ENCODE results near the gene PRKCI.
"Not testable (repeated sequence)": the region's sequence is repeated elsewhere in the genome, so short reads cannot be mapped to it uniquely, and the experiment has no call there.

Gene PRKCI

GRCh38 chr3:170256597-170256996 lies 34.4 kb downstream of the PRKCI start:
- Histone ChIP-seq H3K36me3 (ENCODE audit: control insufficient read depth, insufficient read depth, low read length) (no peaks in the 10 kb centered on the region), H3K27me3 (ENCODE audit: control insufficient read depth, insufficient read depth, low read length, poor library complexity, severe bottlenecking) (no peaks in the 10 kb centered on the region), H3K27ac (ENCODE audit: insufficient read depth, low read depth, low read length, poor library complexity, severe bottlenecking) (no peak overlapping the region), H3K4me3 (ENCODE audit: insufficient read depth, low read depth, low read length) (no peak overlapping the region), H3K4me1 (ENCODE audit: control insufficient read depth, insufficient read depth, low read length) (no peaks in the 10 kb centered on the region), H3K9me3 (ENCODE audit: control insufficient read depth, low read length) (peaks cover 5% of the 10 kb centered on the region)
- 96 to 100% methylated on average over 2 to 3 of the region's 3 CpGs for WGBS, 2 experiments

GRCh38 chr3:170257145-170257544 lies 34.9 kb downstream of the PRKCI start:
- no peaks in the 10 kb centered on the region for H3K36me3 ChIP-seq (ENCODE audit: control insufficient read depth, insufficient read depth, low read length)
- peaks cover 5% of the 10 kb centered on the region for H3K9me3 ChIP-seq (ENCODE audit: control insufficient read depth, low read length)
- no peak overlapping the region for H3K27ac ChIP-seq (ENCODE audit: insufficient read depth, low read depth, low read length, poor library complexity, severe bottlenecking)
- 94 to 96% methylated on average over 2 of the region's 2 CpGs for WGBS, 2 experiments
- no peak overlapping the region for H3K4me3 ChIP-seq (ENCODE audit: insufficient read depth, low read depth, low read length)
- H3K4me1 ChIP-seq (ENCODE audit: control insufficient read depth, insufficient read depth, low read length) = no peaks in the 10 kb centered on the region
- no peaks in the 10 kb centered on the region for H3K27me3 ChIP-seq (ENCODE audit: control insufficient read depth, insufficient read depth, low read length, poor library complexity, severe bottlenecking)

GRCh38 chr3:170258105-170258487 lies 35.9 kb downstream of the PRKCI start:
- Histone ChIP-seq H3K36me3 (ENCODE audit: control insufficient read depth, insufficient read depth, low read length) (no peaks in the 10 kb centered on the region), H3K27ac (ENCODE audit: insufficient read depth, low read depth, low read length, poor library complexity, severe bottlenecking) (no peak overlapping the region)
- 83 to 87% methylated on average over 3 of the region's 3 CpGs for WGBS, 2 experiments

GRCh38 chr3:170259907-170260306 lies 37.7 kb downstream of the PRKCI start:
- H3K27ac ChIP-seq (ENCODE audit: insufficient read depth, low read depth, low read length, poor library complexity, severe bottlenecking) = no peak overlapping the region
- no peaks in the 10 kb centered on the region for H3K27me3 ChIP-seq (ENCODE audit: control insufficient read depth, insufficient read depth, low read length, poor library complexity, severe bottlenecking)
- WGBS, 2 experiments = 94 to 95% methylated on average over 3 to 4 of the region's 4 CpGs
- H3K4me1 ChIP-seq (ENCODE audit: control insufficient read depth, insufficient read depth, low read length) = no peaks in the 10 kb centered on the region
- H3K36me3 ChIP-seq (ENCODE audit: control insufficient read depth, insufficient read depth, low read length) = peaks cover 5% of the 10 kb centered on the region
- no peak overlapping the region for H3K4me3 ChIP-seq (ENCODE audit: insufficient read depth, low read depth, low read length)
- peaks cover 5% of the 10 kb centered on the region for H3K9me3 ChIP-seq (ENCODE audit: control insufficient read depth, low read length)

More at GRCh38 chr3:170258105-170258487, 35.9 kb downstream of the PRKCI start:
- no peaks in the 10 kb centered on the region for H3K27me3 ChIP-seq (ENCODE audit: control insufficient read depth, insufficient read depth, low read length, poor library complexity, severe bottlenecking)
- peaks cover 5% of the 10 kb centered on the region for H3K9me3 ChIP-seq (ENCODE audit: control insufficient read depth, low read length)
- no peak overlapping the region for H3K4me3 ChIP-seq (ENCODE audit: insufficient read depth, low read depth, low read length)
- H3K4me1 ChIP-seq (ENCODE audit: control insufficient read depth, insufficient read depth, low read length) = no peaks in the 10 kb centered on the region

- 91 to 100% methylated on average over 4 to 5 of the region's 5 CpGs for WGBS, 2 experiments
- no peaks in the 10 kb centered on the region for H3K4me1 ChIP-seq (ENCODE audit: control insufficient read depth, insufficient read depth, low read length)
- H3K4me3 ChIP-seq (ENCODE audit: insufficient read depth, low read depth, low read length) = no peak overlapping the region
- peaks cover 5% of the 10 kb centered on the region for H3K36me3 ChIP-seq (ENCODE audit: control insufficient read depth, insufficient read depth, low read length)
- no peak overlapping the region for H3K27ac ChIP-seq (ENCODE audit: insufficient read depth, low read depth, low read length, poor library complexity, severe bottlenecking)
- no peaks in the 10 kb centered on the region for H3K27me3 ChIP-seq (ENCODE audit: control insufficient read depth, insufficient read depth, low read length, poor library complexity, severe bottlenecking)
- H3K9me3 ChIP-seq (ENCODE audit: control insufficient read depth, low read length) = no peaks in the 10 kb centered on the region
These were observed 45.6 kb downstream of the PRKCI start for GRCh38 chr3:170267793-170268192.

GRCh38 chr3:170269673-170270254 lies 47.5 kb downstream of the PRKCI start:
- H3K4me3 ChIP-seq (ENCODE audit: insufficient read depth, low read depth, low read length); H3K4me1 ChIP-seq (ENCODE audit: control insufficient read depth, insufficient read depth, low read length); H3K27me3 ChIP-seq (ENCODE audit: control insufficient read depth, insufficient read depth, low read length, poor library complexity, severe bottlenecking); H3K27ac ChIP-seq (ENCODE audit: insufficient read depth, low read depth, low read length, poor library complexity, severe bottlenecking); H3K9me3 ChIP-seq (ENCODE audit: control insufficient read depth, low read length); H3K36me3 ChIP-seq (ENCODE audit: control insufficient read depth, insufficient read depth, low read length): not testable (repeated sequence)
- 93 to 94% methylated on average over 6 to 8 of the region's 8 CpGs for WGBS, 2 experiments

- H3K36me3 ChIP-seq (ENCODE audit: control insufficient read depth, insufficient read depth, low read length) = no peaks in the 10 kb centered on the region
- H3K4me3 ChIP-seq (ENCODE audit: insufficient read depth, low read depth, low read length) = no peak overlapping the region
- H3K9me3 ChIP-seq (ENCODE audit: control insufficient read depth, low read length) = no peaks in the 10 kb centered on the region
- no peak overlapping the region for H3K27ac ChIP-seq (ENCODE audit: insufficient read depth, low read depth, low read length, poor library complexity, severe bottlenecking)
- 95 to 97% methylated on average over 10 of the region's 11 CpGs for WGBS, 2 experiments
- H3K27me3 ChIP-seq (ENCODE audit: control insufficient read depth, insufficient read depth, low read length, poor library complexity, severe bottlenecking) = no peaks in the 10 kb centered on the region
- no peaks in the 10 kb centered on the region for H3K4me1 ChIP-seq (ENCODE audit: control insufficient read depth, insufficient read depth, low read length)
These were observed 48.2 kb downstream of the PRKCI start for GRCh38 chr3:170270282-170270881.

- WGBS, 2 experiments = 97 to 100% methylated on average over 1 to 2 of the region's 2 CpGs
- Histone ChIP-seq H3K9me3 (ENCODE audit: control insufficient read depth, low read length) (no peaks in the 10 kb centered on the region), H3K27me3 (ENCODE audit: control insufficient read depth, insufficient read depth, low read length, poor library complexity, severe bottlenecking) (no peaks in the 10 kb centered on the region), H3K4me3 (ENCODE audit: insufficient read depth, low read depth, low read length) (no peak overlapping the region), H3K36me3 (ENCODE audit: control insufficient read depth, insufficient read depth, low read length) (peaks cover 8% of the 10 kb centered on the region), H3K4me1 (ENCODE audit: control insufficient read depth, insufficient read depth, low read length) (no peaks in the 10 kb centered on the region), H3K27ac (ENCODE audit: insufficient read depth, low read depth, low read length, poor library complexity, severe bottlenecking) (no peak overlapping the region)
These were observed 52.4 kb downstream of the PRKCI start for GRCh38 chr3:170274641-170275040.

GRCh38 chr3:170275832-170276231 lies 53.6 kb downstream of the PRKCI start:
- H3K27me3 ChIP-seq (ENCODE audit: control insufficient read depth, insufficient read depth, low read length, poor library complexity, severe bottlenecking) = no peaks in the 10 kb centered on the region
- H3K4me1 ChIP-seq (ENCODE audit: control insufficient read depth, insufficient read depth, low read length) = no peaks in the 10 kb centered on the region
- H3K9me3 ChIP-seq (ENCODE audit: control insufficient read depth, low read length) = no peaks in the 10 kb centered on the region
- WGBS, 2 experiments = 89 to 97% methylated on average over 2 of the region's 3 CpGs
- H3K36me3 ChIP-seq (ENCODE audit: control insufficient read depth, insufficient read depth, low read length) = peaks cover 8% of the 10 kb centered on the region
- H3K27ac ChIP-seq (ENCODE audit: insufficient read depth, low read depth, low read length, poor library complexity, severe bottlenecking) = no peak overlapping the region
- no peak overlapping the region for H3K4me3 ChIP-seq (ENCODE audit: insufficient read depth, low read depth, low read length)

GRCh38 chr3:170277311-170277710 lies 55.1 kb downstream of the PRKCI start:
- H3K36me3 ChIP-seq (ENCODE audit: control insufficient read depth, insufficient read depth, low read length); H3K9me3 ChIP-seq (ENCODE audit: control insufficient read depth, low read length); H3K27ac ChIP-seq (ENCODE audit: insufficient read depth, low read depth, low read length, poor library complexity, severe bottlenecking); H3K27me3 ChIP-seq (ENCODE audit: control insufficient read depth, insufficient read depth, low read length, poor library complexity, severe bottlenecking); H3K4me3 ChIP-seq (ENCODE audit: insufficient read depth, low read depth, low read length); H3K4me1 ChIP-seq (ENCODE audit: control insufficient read depth, insufficient read depth, low read length): not testable (repeated sequence)
- 94 to 95% methylated on average over 10 of the region's 10 CpGs for WGBS, 2 experiments
